ENCODE data around the gene DCC.

Gene DCC

GRCh38 chr18:53040286-53040685, 700.3 kb downstream of the DCC start:
- DNase-seq (ENCODE audit: low read depth) = no peak
- TF ChIP-seq, protein P1, sequence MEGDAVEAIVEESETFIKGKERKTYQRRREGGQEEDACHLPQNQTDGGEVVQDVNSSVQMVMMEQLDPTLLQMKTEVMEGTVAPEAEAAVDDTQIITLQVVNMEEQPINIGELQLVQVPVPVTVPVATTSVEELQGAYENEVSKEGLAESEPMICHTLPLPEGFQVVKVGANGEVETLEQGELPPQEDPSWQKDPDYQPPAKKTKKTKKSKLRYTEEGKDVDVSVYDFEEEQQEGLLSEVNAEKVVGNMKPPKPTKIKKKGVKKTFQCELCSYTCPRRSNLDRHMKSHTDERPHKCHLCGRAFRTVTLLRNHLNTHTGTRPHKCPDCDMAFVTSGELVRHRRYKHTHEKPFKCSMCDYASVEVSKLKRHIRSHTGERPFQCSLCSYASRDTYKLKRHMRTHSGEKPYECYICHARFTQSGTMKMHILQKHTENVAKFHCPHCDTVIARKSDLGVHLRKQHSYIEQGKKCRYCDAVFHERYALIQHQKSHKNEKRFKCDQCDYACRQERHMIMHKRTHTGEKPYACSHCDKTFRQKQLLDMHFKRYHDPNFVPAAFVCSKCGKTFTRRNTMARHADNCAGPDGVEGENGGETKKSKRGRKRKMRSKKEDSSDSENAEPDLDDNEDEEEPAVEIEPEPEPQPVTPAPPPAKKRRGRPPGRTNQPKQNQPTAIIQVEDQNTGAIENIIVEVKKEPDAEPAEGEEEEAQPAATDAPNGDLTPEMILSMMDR (IDR thresholded peaks at IDR 0.05; ENCODE audit: insufficient read depth, low read depth, low read length, missing control alignments) = no peak
- H3K4me3 ChIP-seq (ENCODE audit: low read depth, low read length) = no peak overlapping the region

GRCh38 chr18:53056064-53056463, 716.1 kb downstream of the DCC start:
- DNase-seq (ENCODE audit: low read depth) = no peak
- TF ChIP-seq, protein P1 (IDR thresholded peaks at IDR 0.05; ENCODE audit: insufficient read depth, low read depth, low read length, missing control alignments) = no peak
- H3K4me3 ChIP-seq (ENCODE audit: low read depth, low read length) = no peak overlapping the region

DNA sequence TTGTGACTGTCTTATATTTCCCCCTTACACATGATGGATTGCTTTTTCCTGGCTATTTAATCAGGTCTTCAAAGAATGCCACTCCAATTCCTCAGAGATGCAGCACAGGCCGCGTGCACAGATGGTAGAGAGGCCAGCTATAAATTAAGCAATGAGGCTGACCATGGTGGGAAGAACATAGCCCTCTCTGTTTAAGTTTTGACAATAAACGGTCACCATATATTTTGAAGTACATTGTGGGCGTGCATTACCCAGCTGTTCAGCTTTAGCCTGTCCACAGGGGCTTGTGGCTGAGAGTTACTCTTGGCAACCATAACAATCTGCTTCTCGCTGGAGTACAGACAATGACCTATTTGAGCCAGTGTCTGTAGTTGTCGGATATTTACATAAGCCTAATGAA, 730.8 kb downstream of the DCC start:
- TF ChIP-seq, protein P1 (IDR thresholded peaks at IDR 0.05; ENCODE audit: insufficient read depth, low read depth, low read length, missing control alignments) = no peak
- DNase-seq (ENCODE audit: low read depth) = no peak
- no peak overlapping the region for H3K4me3 ChIP-seq (ENCODE audit: low read depth, low read length)

DNA sequence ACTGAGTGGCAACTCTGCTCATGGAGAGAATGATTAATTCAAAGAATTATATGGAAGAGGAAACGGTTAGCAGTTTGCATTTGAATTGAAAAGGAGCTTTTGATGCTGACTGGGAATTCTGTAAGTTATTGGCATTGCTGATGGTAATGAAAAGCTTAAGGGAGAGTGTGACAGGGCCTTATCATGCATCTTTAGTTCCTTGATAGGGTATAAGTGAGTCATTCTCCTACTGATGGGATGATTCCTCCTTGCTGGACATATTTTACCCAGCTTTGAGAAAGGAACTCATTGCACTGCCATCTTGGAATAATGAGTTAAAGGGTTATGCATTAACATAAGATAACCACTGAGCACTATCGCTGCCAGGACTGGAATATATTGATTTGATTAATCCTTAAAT, 740.7 kb downstream of the DCC start:
- TF ChIP-seq, protein P1 (IDR thresholded peaks at IDR 0.05; ENCODE audit: insufficient read depth, low read depth, low read length, missing control alignments) = no peak
- no peak overlapping the region for H3K4me3 ChIP-seq (ENCODE audit: low read depth, low read length)
- DNase-seq (ENCODE audit: low read depth) = no peak

- no peak overlapping the region for H3K4me3 ChIP-seq (ENCODE audit: low read depth, low read length)
- no peak for DNase-seq (ENCODE audit: low read depth)
- TF ChIP-seq, protein P1 (IDR thresholded peaks at IDR 0.05; ENCODE audit: insufficient read depth, low read depth, low read length, missing control alignments) = no peak
Measured at GRCh38 chr18:53093636-53094035, 753.6 kb downstream of the DCC start.

DNA sequence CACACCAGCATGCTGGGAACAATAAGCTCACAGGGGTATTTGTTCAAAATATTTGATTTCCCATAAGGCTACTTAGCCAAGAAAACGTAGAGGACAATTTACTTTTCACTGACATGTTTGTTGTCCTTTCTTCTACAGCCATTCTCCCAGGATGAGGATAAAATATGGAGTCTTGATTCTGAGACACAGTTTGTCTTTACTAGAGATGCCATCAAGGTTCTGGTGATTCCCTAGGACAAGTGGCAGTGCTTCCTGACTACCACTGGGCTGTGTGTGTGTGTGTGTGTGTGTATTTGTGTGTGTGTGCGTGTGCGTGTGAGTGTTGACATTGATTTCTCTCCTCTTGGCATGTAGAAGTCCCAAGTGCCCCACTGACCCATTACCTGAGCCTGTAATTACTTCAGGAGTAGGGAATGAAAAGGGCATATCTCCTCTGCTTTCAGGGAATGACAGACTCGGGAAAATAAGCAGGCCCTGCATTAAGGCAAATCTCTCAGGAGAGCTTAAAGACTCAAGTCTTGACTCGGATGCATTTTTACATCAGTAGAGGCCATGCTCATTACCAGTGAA, 761.6 kb downstream of the DCC start:
- no peak for DNase-seq (ENCODE audit: low read depth)

More for the DNA sequence above, 761.6 kb downstream of the DCC start:
- TF ChIP-seq, protein P1 (IDR thresholded peaks at IDR 0.05; ENCODE audit: insufficient read depth, low read depth, low read length, missing control alignments) = no peak
- no peak overlapping the region for H3K4me3 ChIP-seq (ENCODE audit: low read depth, low read length)

Measured in GM12865 (cell line).